ENCODE data around the gene GDA. TPM values are rescaled to one million over a fixed set of nuclear protein-coding genes. Genes with fewer than 3 reads are reported as not detected.

Gene GDA
- total and polyA plus RNA-seq, 9 of the 15 experiments (the other 6 are each of a cell fraction or from before 2014, with no cell fraction given): 4.5 to 18.0 (median 12.7) TPM

GRCh38 chr9:72213906-72214305 lies 64.7 kb downstream of the GDA start:
- no peak for FAIRE-seq
- no peaks in the 10 kb centered on the region for H4K20me1 ChIP-seq (replicated peaks; ENCODE audit: control insufficient read depth, insufficient read depth, low read length)
- H3K4me1 ChIP-seq (replicated peaks in 1 of 2; ENCODE audit: control insufficient read depth in 2 of 2, insufficient read depth in 2 of 2, low read length in 2 of 2): no peaks in the 10 kb centered on the region
- no peak for ATAC-seq
- no TSS peak for BruUV-seq (replicated peaks)
- no peak overlapping the region for H2AFZ ChIP-seq (ENCODE audit: low read depth, low read length)
- H3K9ac ChIP-seq (ENCODE audit: insufficient read depth in 1 of 2, low read depth in 2 of 2, low read length in 2 of 2): no peak overlapping the region
- H3K4me2 ChIP-seq (ENCODE audit: insufficient read depth, low read length): no peak overlapping the region
- DNase-seq (ENCODE audit: extremely low read depth in 1 of 4, low spot score in 3 of 4): no peak
- peaks cover 46% of the 10 kb centered on the region; the same call in 2 of the 3 replicates for H3K36me3 ChIP-seq (ENCODE audit: control insufficient read depth, insufficient read depth, low read length)
- H3K79me2 ChIP-seq (ENCODE audit: control insufficient read depth, insufficient read depth, low read length): no peaks in the 10 kb centered on the region
- CTCF ChIA-PET (ENCODE audit: low intra/inter-chr PET ratio): no interaction called here
- no peaks in the 10 kb centered on the region for H3K27me3 ChIP-seq (ENCODE audit: control insufficient read depth in 2 of 2, insufficient read depth in 2 of 2, low read length in 2 of 2)
- POLR2A ChIA-PET: no interaction called here
- in situ Hi-C loops (cut with MboI): no loop called here
- TF ChIP-seq ZBTB17 (CRISPR knock-in tag; IDR thresholded peaks at IDR 0.05) (no peak), GABPB2 (CRISPR knock-in tag; conservative IDR thresholded peaks at IDR 0.05) (no peak), STAT5B (CRISPR knock-in tag; IDR thresholded peaks at IDR 0.05) (no peak), HMG20A (CRISPR knock-in tag; conservative IDR thresholded peaks at IDR 0.05) (no peak), NONO (IDR thresholded peaks at IDR 0.05; ENCODE audit: low read depth in 2 of 2, low read length in 1 of 2) (no peak), RFX7 (CRISPR knock-in tag; IDR thresholded peaks at IDR 0.05) (no peak), NRF1 (conservative IDR thresholded peaks at IDR 0.05 in 1 of 2, IDR thresholded peaks at IDR 0.05 in 1 of 2) (no peak), SIN3A (IDR thresholded peaks at IDR 0.05; ENCODE audit: borderline replicate concordance in 2 of 2, control insufficient read depth in 1 of 2, low read depth in 2 of 2, low read length in 2 of 2) (no peak), SAFB (IDR thresholded peaks at IDR 0.05; ENCODE audit: borderline replicate concordance, low read depth, low read length) (no peak), HDAC2 (IDR thresholded peaks at IDR 0.05) (no peak)
- H3K9me1 ChIP-seq (ENCODE audit: control insufficient read depth, insufficient read depth, low read length): no peaks in the 10 kb centered on the region
- 74% methylated on average over 3 of the region's 4 CpGs for WGBS (ENCODE audit: insufficient coverage, low coverage, missing lambda C conversion rate)
- H3K4me3 ChIP-seq: no peak overlapping the region
- intact Hi-C loops (cut with micrococcal nuclease): no loop called here
- no peaks in the 10 kb centered on the region for H3K9me3 ChIP-seq (replicated peaks; ENCODE audit: control insufficient read depth, insufficient read depth, low read depth, low read length)
- no peak overlapping the region for H3K27ac ChIP-seq (ENCODE audit: extremely low read depth, low read depth, low read length)
